ENCODE data around the gene WDR93.

GRCh38 chr15:89725064-89725463, 34.5 kb downstream of the WDR93 start:
- TF ChIP-seq CTCF (IDR thresholded peaks at IDR 0.05) (no peak), POLR2AphosphoS5 (IDR thresholded peaks at IDR 0.05) (no peak)
